SU-DHL-6 (cell line): ENCODE results near the gene MGAT4C.

Source experiments
- H2AFZ ChIP-seq: fragments of 200-600 bp; sonication (generic); 2 replicates; pipeline ENCODE4 v1.6.1; 2014; ENCODE audit warnings: low read depth, mild to moderate bottlenecking, moderate library complexity, mixed read lengths, antibody characterized with exemption, low read length; ENCODE audit not compliant: severe bottlenecking
- H3F3A ChIP-seq: fragments of 200-600 bp; shearing (Covaris generic); 2 replicates; pipeline ENCODE4 v1.6.0; 2016; ENCODE audit warnings: antibody characterized with exemption, mild to moderate bottlenecking; ENCODE audit not compliant: insufficient read depth
- H3K27ac ChIP-seq: fragments of 200-600 bp; sonication (generic); 2 replicates; pipeline ENCODE4 v1.5.1; 2016; ENCODE audit warnings: low read depth, mild to moderate bottlenecking, low read length, moderate library complexity, mixed read lengths
- H3K27me3 ChIP-seq: fragments of 200-600 bp; sonication (generic), shearing (Covaris generic); 2 replicates; pipeline ENCODE4 v1.6.0; 2014; ENCODE audit warnings: mild to moderate bottlenecking, low read length
- H3K36me3 ChIP-seq: fragments of 200-600 bp; sonication (generic); 2 replicates; pipeline ENCODE4 v1.6.1; 2014; ENCODE audit warnings: mild to moderate bottlenecking, low read length, mixed read lengths
- H3K4me2 ChIP-seq: fragments of 300-600, 200-600 bp; shearing (Covaris generic), sonication (generic); 2 replicates; pipeline ENCODE4 v1.6.0; 2014; ENCODE audit warnings: low read length, low read depth, mild to moderate bottlenecking; ENCODE audit not compliant: poor library complexity, severe bottlenecking
- H3K4me3 ChIP-seq: fragments of 200-600 bp; sonication (generic); 2 replicates; pipeline ENCODE4 v1.5.1; 2014; ENCODE audit warnings: antibody characterized with exemption, low read length, mild to moderate bottlenecking, mixed read lengths; ENCODE audit not compliant: insufficient read depth, poor library complexity, severe bottlenecking
- H3K79me2 ChIP-seq: fragments of 200-600 bp; sonication (generic); 2 replicates; pipeline ENCODE4 v1.6.1; 2014; ENCODE audit warnings: mild to moderate bottlenecking, low read length, moderate library complexity; ENCODE audit not compliant: insufficient read depth
- H3K9ac ChIP-seq: fragments of 200-600 bp; sonication (generic); 2 replicates; pipeline ENCODE4 v1.7.0; 2014; ENCODE audit warnings: mild to moderate bottlenecking, low read length
- H3K9me2 ChIP-seq: fragments of 200-600 bp; sonication (generic); replicated peaks from 2 replicates; pipeline ENCODE4 v1.6.1; 2014; ENCODE audit warnings: low read length; ENCODE audit not compliant: insufficient read depth
- H3K9me3 ChIP-seq: fragments of 200-600 bp; sonication (generic); 2 replicates; pipeline ENCODE4 v1.6.1; 2014; ENCODE audit warnings: low read length, mixed read lengths; ENCODE audit not compliant: insufficient read depth
- H4K20me1 ChIP-seq: fragments of 200-600 bp; sonication (generic); 2 replicates; pipeline ENCODE4 v1.6.1; 2014; ENCODE audit warnings: low read depth, mild to moderate bottlenecking, antibody characterized with exemption, low read length, moderate library complexity, mixed read lengths
- CTCF ChIP-seq: fragments of 200-600 bp; sonication (generic); IDR thresholded peaks from one replicate; pipeline ENCODE4 v1.5.1; 2017; ENCODE audit warnings: antibody characterized with exemption, mild to moderate bottlenecking, low read length, moderate library complexity; ENCODE audit not compliant: insufficient read depth, poor library complexity, severe bottlenecking
- EZH2phosphoT487 ChIP-seq: fragments of 200-600 bp; sonication (generic), shearing (Covaris generic); conservative IDR thresholded peaks from 2 replicates; pipeline ENCODE4 v1.6.1; 2018; ENCODE audit warnings: mild to moderate bottlenecking, antibody characterized with exemption, low read length, moderate library complexity, mixed read lengths

MGAT4C gene

DNA sequence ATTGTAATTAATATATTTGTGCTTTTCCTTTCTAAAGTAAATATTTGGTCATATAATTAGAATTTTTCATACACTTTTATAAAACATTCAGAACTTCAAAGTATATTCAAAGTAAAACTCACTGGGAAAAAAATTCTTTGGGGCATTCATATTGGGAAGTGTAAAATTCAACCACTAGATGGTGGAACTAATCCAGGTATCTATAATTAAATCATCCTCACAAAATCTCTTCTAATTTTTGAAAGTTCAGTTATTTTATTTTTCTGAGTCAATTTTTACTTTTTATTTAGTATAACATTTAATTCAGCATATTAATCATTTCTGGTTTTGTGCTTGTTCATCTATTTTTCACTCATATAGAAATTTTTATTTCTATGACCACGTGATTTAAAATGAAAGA lies 301.1 kb downstream of the MGAT4C start:
- no peaks in the 10 kb centered on the region for H4K20me1 ChIP-seq
- H2AFZ ChIP-seq, result no peak overlapping the region
- TF ChIP-seq CTCF, result no peak
- TF ChIP-seq EZH2phosphoT487, result no peak
- no peak overlapping the region for H3K9ac ChIP-seq
- no peaks in the 10 kb centered on the region for H3F3A ChIP-seq
- H3K4me3 ChIP-seq, result no peak overlapping the region
- H3K9me3 ChIP-seq, result no peaks in the 10 kb centered on the region
- H3K27me3 ChIP-seq, result no peaks in the 10 kb centered on the region
- H3K36me3 ChIP-seq, result no peaks in the 10 kb centered on the region
- no peak overlapping the region for H3K4me2 ChIP-seq
- no peaks in the 10 kb centered on the region for H3K79me2 ChIP-seq
- H3K27ac ChIP-seq, result no peak overlapping the region
- H3K9me2 ChIP-seq, result no peaks in the 10 kb centered on the region

GRCh38 chr12:85951823-85952222 lies 304.4 kb downstream of the MGAT4C start:
- no peak overlapping the region for H3K4me3 ChIP-seq
- no peak overlapping the region for H3K9ac ChIP-seq
- no peaks in the 10 kb centered on the region for H3K9me3 ChIP-seq
- no peaks in the 10 kb centered on the region for H3K9me2 ChIP-seq
- H4K20me1 ChIP-seq, result no peaks in the 10 kb centered on the region
- no peak for TF ChIP-seq EZH2phosphoT487
- peak; percentile 29 for TF ChIP-seq CTCF
- no peaks in the 10 kb centered on the region for H3K79me2 ChIP-seq
- H3F3A ChIP-seq, result no peaks in the 10 kb centered on the region
- no peaks in the 10 kb centered on the region for H3K36me3 ChIP-seq
- H3K27me3 ChIP-seq, result no peaks in the 10 kb centered on the region
- no peak overlapping the region for H3K27ac ChIP-seq
- H2AFZ ChIP-seq, result no peak overlapping the region
- no peak overlapping the region for H3K4me2 ChIP-seq

DNA sequence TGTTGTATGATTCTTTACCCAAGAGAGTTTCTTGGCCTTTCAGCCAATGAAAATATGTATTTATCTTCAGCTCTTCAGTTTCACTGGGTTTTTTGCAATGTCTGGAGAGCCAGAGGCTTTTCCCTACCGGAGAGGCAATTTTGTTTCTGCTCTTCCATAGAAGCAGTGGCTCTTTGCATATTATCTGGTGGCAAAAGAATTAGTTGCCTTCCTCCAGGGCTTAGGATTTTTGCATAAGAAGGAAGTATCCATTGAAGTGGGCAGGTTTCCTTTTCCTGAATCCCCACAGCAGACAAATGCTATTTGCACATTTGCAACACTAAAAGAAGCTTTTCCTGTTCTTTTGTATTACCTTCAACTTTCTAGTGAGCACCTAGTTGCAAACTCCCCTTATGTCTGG lies 306.9 kb downstream of the MGAT4C start:
- Histone ChIP-seq H3K27ac (no peak overlapping the region), H4K20me1 (no peaks in the 10 kb centered on the region), H3K79me2 (no peaks in the 10 kb centered on the region), H3F3A (no peaks in the 10 kb centered on the region), H3K9me2 (no peaks in the 10 kb centered on the region), H3K4me3 (no peak overlapping the region), H3K27me3 (no peaks in the 10 kb centered on the region), H3K9ac (no peak overlapping the region), H3K36me3 (no peaks in the 10 kb centered on the region), H3K9me3 (no peaks in the 10 kb centered on the region), H2AFZ (no peak overlapping the region), H3K4me2 (no peak overlapping the region)
- no peak for TF ChIP-seq EZH2phosphoT487
- no peak for TF ChIP-seq CTCF

GRCh38 chr12:85948340-85948739 lies 307.9 kb downstream of the MGAT4C start:
- H3K9ac ChIP-seq, result no peak overlapping the region
- H3K79me2 ChIP-seq, result no peaks in the 10 kb centered on the region
- H3K27ac ChIP-seq, result no peak overlapping the region
- no peaks in the 10 kb centered on the region for H3K27me3 ChIP-seq
- H3K9me2 ChIP-seq, result no peaks in the 10 kb centered on the region
- H3F3A ChIP-seq, result no peaks in the 10 kb centered on the region
- H4K20me1 ChIP-seq, result no peaks in the 10 kb centered on the region
- H2AFZ ChIP-seq, result no peak overlapping the region
- no peak overlapping the region for H3K4me3 ChIP-seq
- TF ChIP-seq EZH2phosphoT487, result no peak
- no peak for TF ChIP-seq CTCF
- H3K4me2 ChIP-seq, result no peak overlapping the region
- H3K36me3 ChIP-seq, result no peaks in the 10 kb centered on the region
- H3K9me3 ChIP-seq, result no peaks in the 10 kb centered on the region
